Measurements from ENCODE around the gene GTF2IRD1. TPM values are rescaled to one million over a fixed set of nuclear protein-coding genes. Genes with fewer than 3 reads are reported as not detected.

Gene GTF2IRD1
- total RNA-seq, 1 donor from 2014 or later: 7.5 TPM

- no peak for TF ChIP-seq CTCF (IDR thresholded peaks at IDR 0.05)
- Histone ChIP-seq H3K27ac (peak overlapping the region; percentile 59 to 61), H3K4me1 (peaks cover 4 to 14% of the 10 kb centered on the region in 2 donors), H3K36me3 (peaks cover 0 to 8% of the 10 kb centered on the region in 2 donors), H3K9me3 (no peaks in the 10 kb centered on the region), H3K4me3 (peak overlapping the region in 1 of 2 donors; percentile 16), H3K27me3 (no peaks in the 10 kb centered on the region)
- DNase-seq (ENCODE audit: low spot score in 2 of 2): no peak
- intact Hi-C loops (cut with DNase I): loop anchor here (2.0 kb wide), 1 partner anchor 70 kb away; the partner anchor contains the start of gene GTF2I
These were observed 132.8 kb downstream of the GTF2IRD1 start for GRCh38 chr7:74586258-74587175.

- no peaks in the 10 kb centered on the region for H3K27me3 ChIP-seq
- H3K9me3 ChIP-seq: no peaks in the 10 kb centered on the region
- H3K27ac ChIP-seq: peak overlapping the region; percentile 59 to 78
- DNase-seq (ENCODE audit: low spot score in 2 of 2): peak; percentile 60 to 92
- H3K4me1 ChIP-seq: peaks cover 4 to 14% of the 10 kb centered on the region in 2 donors
- TF ChIP-seq CTCF (IDR thresholded peaks at IDR 0.05): no peak
- intact Hi-C loops (cut with DNase I): loop anchor here (2.0 kb wide), 1 partner anchor 69 kb away; the partner anchor contains the start of gene GTF2I
- H3K36me3 ChIP-seq: peaks cover 0 to 13% of the 10 kb centered on the region in 2 donors
- peak overlapping the region; percentile 15 to 16 for H3K4me3 ChIP-seq
These were observed 133.9 kb downstream of the GTF2IRD1 start for GRCh38 chr7:74587435-74588126.

- Histone ChIP-seq H3K4me3 (no peak overlapping the region), H3K27me3 (no peaks in the 10 kb centered on the region), H3K4me1 (peaks cover 4 to 14% of the 10 kb centered on the region in 2 donors), H3K27ac (no peak overlapping the region), H3K9me3 (no peaks in the 10 kb centered on the region), H3K36me3 (peaks cover 3 to 25% of the 10 kb centered on the region in 2 donors)
- intact Hi-C loops (cut with DNase I): no loop called here
- no peak for DNase-seq (ENCODE audit: low spot score in 2 of 2)
- no peak for TF ChIP-seq CTCF (IDR thresholded peaks at IDR 0.05)
These were observed 137.1 kb downstream of the GTF2IRD1 start for GRCh38 chr7:74590813-74591212.

- Histone ChIP-seq H3K27me3 (no peaks in the 10 kb centered on the region), H3K4me3 (no peak overlapping the region), H3K9me3 (no peaks in the 10 kb centered on the region), H3K4me1 (no peaks in the 10 kb centered on the region), H3K27ac (no peak overlapping the region), H3K36me3 (peaks cover 3 to 17% of the 10 kb centered on the region in 2 donors)
- TF ChIP-seq CTCF (IDR thresholded peaks at IDR 0.05): no peak
- intact Hi-C loops (cut with DNase I): no loop called here
- DNase-seq (ENCODE audit: low spot score in 2 of 2): no peak
These were observed 144.9 kb downstream of the GTF2IRD1 start for GRCh38 chr7:74598558-74598957.

GRCh38 chr7:74599244-74599643, 145.5 kb downstream of the GTF2IRD1 start:
- Histone ChIP-seq H3K4me1 (no peaks in the 10 kb centered on the region), H3K9me3 (no peaks in the 10 kb centered on the region), H3K36me3 (peaks cover 3 to 17% of the 10 kb centered on the region in 2 donors), H3K4me3 (no peak overlapping the region), H3K27ac (no peak overlapping the region), H3K27me3 (no peaks in the 10 kb centered on the region)
- no peak for TF ChIP-seq CTCF (IDR thresholded peaks at IDR 0.05)
- intact Hi-C loops (cut with DNase I): no loop called here
- no peak for DNase-seq (ENCODE audit: low spot score in 2 of 2)
